HCT116 (cell line): Measurements from ENCODE around the gene POC1B. TPM values are rescaled to one million over a fixed set of nuclear protein-coding genes. Genes with fewer than 3 reads are reported as not detected.

Experiments used
- ATAC-seq: fragments of 200-7000 bp; cut with Tn5 transposase; 2 replicates; pipeline ENCODE4 v1.9.1; 2020; ENCODE audit warnings: mild to moderate bottlenecking, moderate library complexity
- BruUV-seq: library from RNA; stranded (reverse); fragments of 400-500 nt; replicated peaks from 2 replicates; lab custom pipeline; 2021; lab: Mats Ljungman, UMichigan
- CTCF ChIA-PET: fragments of 300-600 bp; sonication (Branson Sonifier 250); formaldehyde crosslinking; loops from one replicate; lab custom pipeline; 2021; ENCODE audit warnings: antibody characterized with exemption; lab: Charles Lee
- POLR2A ChIA-PET: fragments of 300-600, 350-600 bp; sonication (Branson Sonifier 250); formaldehyde crosslinking; loops from one replicate; lab custom pipeline; 2021; ENCODE audit warnings: antibody characterized with exemption; lab: Charles Lee
- RAD21 ChIA-PET, 2 experiments: fragments of 300-600 bp; sonication (Branson Sonifier 250); formaldehyde crosslinking; loops; one replicate each; lab custom pipeline; 2023; ENCODE audit warnings: low total read pairs in 2 of 2; ENCODE audit not compliant: uncharacterized antibody in 2 of 2, unreplicated experiment in 2 of 2, low non-redundant PET in 1 of 2; lab: Charles Lee
- DNase-seq: peaks from one replicate; pipeline ENCODE4 v3.0.0-alpha.2; 2010; ENCODE audit warnings: low read depth, low spot score
- H2AFZ ChIP-seq: fragments of 200-600 bp; shearing (Covaris generic), sonication (generic); 2 replicates; pipeline ENCODE4 v1.6.1; 2017; ENCODE audit warnings: low read depth, mixed run types, mixed read lengths, antibody characterized with exemption, low read length; ENCODE audit not compliant: poor library complexity, severe bottlenecking
- H3K27ac ChIP-seq: 2 replicates; pipeline ENCODE4 v1.5.1; 2012; ENCODE audit warnings: low read depth, low read length
- H3K27me3 ChIP-seq: fragments of 200-600 bp; sonication (generic); 2 replicates; pipeline ENCODE4 v1.6.1; 2016; ENCODE audit warnings: mixed run types, low read length, mixed read lengths; ENCODE audit not compliant: insufficient read depth
- H3K36me3 ChIP-seq, 2 experiments: fragments of 200-500 bp in 1 of 2; fragments of 200-600 bp in 1 of 2; sonication (Bioruptor generic) in 1 of 2; sonication (generic) in 1 of 2; 2 replicates each; pipeline versions ENCODE4 v1.5.1 to v1.6.1; 2014 to 2016; ENCODE audit warnings: low read length in 2 of 2, inconsistent platforms in 1 of 2, mixed read lengths in 1 of 2, mixed run types in 1 of 2; ENCODE audit not compliant: insufficient read depth in 2 of 2, control insufficient read depth in 1 of 2
- H3K4me1 ChIP-seq, 2 experiments: fragments of 200-600 bp in 1 of 2; sonication (generic) in 1 of 2; 2 replicates each; pipeline versions ENCODE4 v1.5.1 to v1.6.1; 2012 to 2017; ENCODE audit warnings: low read length in 2 of 2, inconsistent platforms in 1 of 2, mild to moderate bottlenecking in 1 of 2, mixed read lengths in 1 of 2, mixed run types in 1 of 2, moderate library complexity in 1 of 2; ENCODE audit not compliant: insufficient read depth in 2 of 2, control insufficient read depth in 1 of 2
- H3K4me2 ChIP-seq: fragments of 200-600 bp; sonication (generic); 2 replicates; pipeline ENCODE4 v1.6.1; 2017; ENCODE audit warnings: mixed run types, low read length, mixed read lengths
- H3K4me3 ChIP-seq, 2 experiments: fragments of 200-600 bp in 1 of 2; sonication (generic) in 1 of 2; replicated peaks in 1 of 2; 2 replicates each; pipeline ENCODE4 v1.5.1; 2011 to 2016; ENCODE audit warnings: low read length in 2 of 2, control low read depth in 1 of 2, low read depth in 1 of 2, mild to moderate bottlenecking in 1 of 2, mixed read lengths in 1 of 2, mixed run types in 1 of 2
- H3K79me2 ChIP-seq: fragments of 200-600 bp; sonication (generic); 2 replicates; pipeline ENCODE4 v1.6.1; 2017; ENCODE audit warnings: mild to moderate bottlenecking, mixed run types, low read length, moderate library complexity, mixed read lengths; ENCODE audit not compliant: insufficient read depth
- H3K9ac ChIP-seq: fragments of 200-600 bp; sonication (generic); 2 replicates; pipeline ENCODE4 v1.6.1; 2016; ENCODE audit warnings: low read length, mixed read lengths
- H3K9me2 ChIP-seq: fragments of 200-600 bp; sonication (generic), shearing (Covaris generic); 2 replicates; pipeline ENCODE4 v1.6.1; 2017; ENCODE audit warnings: mixed run types, mild to moderate bottlenecking, moderate library complexity; ENCODE audit not compliant: insufficient read depth
- H3K9me3 ChIP-seq, 2 experiments: fragments of 200-500 bp in 1 of 2; fragments of 200-600 bp in 1 of 2; sonication (Bioruptor generic) in 1 of 2; sonication (generic) in 1 of 2; 2 replicates each; pipeline ENCODE4 v1.6.1; 2014 to 2017; ENCODE audit warnings: low read length in 2 of 2, mixed read lengths in 2 of 2, inconsistent platforms in 1 of 2, low read depth in 1 of 2, mild to moderate bottlenecking in 1 of 2, mixed run types in 1 of 2, moderate library complexity in 1 of 2; ENCODE audit not compliant: control insufficient read depth in 1 of 2, insufficient read depth in 1 of 2
- H4K20me1 ChIP-seq: fragments of 200-600 bp; sonication (generic), shearing (Covaris generic); 2 replicates; pipeline ENCODE4 v1.6.1; 2017; ENCODE audit warnings: mixed run types, mild to moderate bottlenecking, moderate library complexity; ENCODE audit not compliant: insufficient read depth
- ELF1 ChIP-seq: IDR thresholded peaks from 2 replicates; pipeline ENCODE4 v1.6.1; 2012; ENCODE audit warnings: low read depth, borderline replicate concordance
- JUND ChIP-seq: IDR thresholded peaks from 2 replicates; pipeline ENCODE4 v1.6.1; 2012
- POLR2A ChIP-seq: IDR thresholded peaks from 2 replicates; pipeline ENCODE4 v1.7.0; 2011; ENCODE audit warnings: borderline replicate concordance; ENCODE audit not compliant: insufficient read depth, insufficient read length; ENCODE audit errors: extremely low read depth
- SP1 ChIP-seq: IDR thresholded peaks from 2 replicates; pipeline ENCODE4 v1.6.1; 2012; ENCODE audit warnings: low read depth
- ZNF274 ChIP-seq: fragments of 200-500 bp; sonication (Bioruptor generic); IDR thresholded peaks from 2 replicates; pipeline ENCODE4 v1.6.1; 2014; ENCODE audit warnings: mild to moderate bottlenecking, low read depth, low read length, inconsistent platforms
- intact Hi-C: fragments of 100-400 bp; cut with micrococcal nuclease; formaldehyde crosslinking; loops from 2 replicates; pipeline ENCODE4 v1.10.0; 2022
- total RNA-seq: library from RNA; stranded (reverse); gene quantifications from one replicate; pipeline ENCODE4 v1.2.1, GENCODE V29; 2021; ENCODE audit not compliant: unreplicated experiment
- TF ChIP-seq, protein P1 (sequence below): IDR thresholded peaks from 2 replicates; pipeline ENCODE4 v1.6.1; 2012; ENCODE audit warnings: low read depth
- TF ChIP-seq, protein P2 (sequence below): IDR thresholded peaks from 2 replicates; pipeline ENCODE4 v1.6.1; 2012

The POC1B gene
- total RNA-seq, 1 experiment from 2014 or later = 14.3 TPM

DNA sequence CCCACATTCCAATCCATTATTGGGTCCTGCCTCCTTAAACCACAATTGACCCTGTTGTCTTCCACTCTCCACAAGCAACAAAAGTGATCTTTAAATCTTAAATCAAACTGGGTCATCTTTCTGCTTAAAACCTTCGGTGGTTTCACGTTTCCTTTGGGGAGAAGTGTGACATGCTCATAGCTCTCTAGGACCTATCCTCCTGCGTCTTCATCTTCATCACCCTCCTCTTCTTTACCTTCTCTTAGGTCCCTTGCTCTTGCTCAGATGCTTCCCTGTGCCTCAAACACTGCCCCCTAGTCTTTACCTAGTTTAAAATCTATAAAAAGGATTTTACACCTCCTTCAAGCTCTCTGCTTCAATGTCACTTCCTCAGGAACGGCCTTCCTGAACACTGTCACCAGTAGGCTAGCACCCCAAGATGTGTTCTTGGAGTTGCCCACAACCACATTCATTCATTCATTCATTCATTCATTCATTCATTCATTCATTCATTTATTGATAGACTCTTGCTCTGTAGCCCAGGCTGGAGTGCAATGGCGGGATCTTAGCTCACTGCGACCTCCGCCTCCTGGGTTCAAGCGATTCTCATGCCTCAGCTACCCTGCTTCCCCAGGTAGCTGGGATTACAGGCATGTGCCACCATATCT lies 48.1 kb downstream of the POC1B start:
- ChIA-PET CTCF (no interaction called here), POLR2A (no interaction called here)
- TF ChIP-seq ZNF274 = no peak
- TF ChIP-seq ELF1 = no peak
- TF ChIP-seq, protein P1, sequence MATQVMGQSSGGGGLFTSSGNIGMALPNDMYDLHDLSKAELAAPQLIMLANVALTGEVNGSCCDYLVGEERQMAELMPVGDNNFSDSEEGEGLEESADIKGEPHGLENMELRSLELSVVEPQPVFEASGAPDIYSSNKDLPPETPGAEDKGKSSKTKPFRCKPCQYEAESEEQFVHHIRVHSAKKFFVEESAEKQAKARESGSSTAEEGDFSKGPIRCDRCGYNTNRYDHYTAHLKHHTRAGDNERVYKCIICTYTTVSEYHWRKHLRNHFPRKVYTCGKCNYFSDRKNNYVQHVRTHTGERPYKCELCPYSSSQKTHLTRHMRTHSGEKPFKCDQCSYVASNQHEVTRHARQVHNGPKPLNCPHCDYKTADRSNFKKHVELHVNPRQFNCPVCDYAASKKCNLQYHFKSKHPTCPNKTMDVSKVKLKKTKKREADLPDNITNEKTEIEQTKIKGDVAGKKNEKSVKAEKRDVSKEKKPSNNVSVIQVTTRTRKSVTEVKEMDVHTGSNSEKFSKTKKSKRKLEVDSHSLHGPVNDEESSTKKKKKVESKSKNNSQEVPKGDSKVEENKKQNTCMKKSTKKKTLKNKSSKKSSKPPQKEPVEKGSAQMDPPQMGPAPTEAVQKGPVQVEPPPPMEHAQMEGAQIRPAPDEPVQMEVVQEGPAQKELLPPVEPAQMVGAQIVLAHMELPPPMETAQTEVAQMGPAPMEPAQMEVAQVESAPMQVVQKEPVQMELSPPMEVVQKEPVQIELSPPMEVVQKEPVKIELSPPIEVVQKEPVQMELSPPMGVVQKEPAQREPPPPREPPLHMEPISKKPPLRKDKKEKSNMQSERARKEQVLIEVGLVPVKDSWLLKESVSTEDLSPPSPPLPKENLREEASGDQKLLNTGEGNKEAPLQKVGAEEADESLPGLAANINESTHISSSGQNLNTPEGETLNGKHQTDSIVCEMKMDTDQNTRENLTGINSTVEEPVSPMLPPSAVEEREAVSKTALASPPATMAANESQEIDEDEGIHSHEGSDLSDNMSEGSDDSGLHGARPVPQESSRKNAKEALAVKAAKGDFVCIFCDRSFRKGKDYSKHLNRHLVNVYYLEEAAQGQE = no peak
- TF ChIP-seq, protein P2, sequence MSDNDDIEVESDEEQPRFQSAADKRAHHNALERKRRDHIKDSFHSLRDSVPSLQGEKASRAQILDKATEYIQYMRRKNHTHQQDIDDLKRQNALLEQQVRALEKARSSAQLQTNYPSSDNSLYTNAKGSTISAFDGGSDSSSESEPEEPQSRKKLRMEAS = no peak
- TF ChIP-seq JUND = no peak
- TF ChIP-seq POLR2A = no peak
- no peak for TF ChIP-seq SP1

More for the DNA sequence above, 48.1 kb downstream of the POC1B start:
- H2AFZ ChIP-seq = no peak overlapping the region
- no peak for ATAC-seq
- H3K79me2 ChIP-seq = no peaks in the 10 kb centered on the region
- BruUV-seq = no TSS peak
- H4K20me1 ChIP-seq = no peaks in the 10 kb centered on the region
- H3K4me2 ChIP-seq = no peak overlapping the region
- no peak for DNase-seq
- H3K9me2 ChIP-seq = no peaks in the 10 kb centered on the region
- intact Hi-C loops = loop anchor here (10.0 kb wide), 1 partner anchor 1467 kb away; no protein-coding TSS in a partner anchor
- no peaks in the 10 kb centered on the region for H3K27me3 ChIP-seq
- no peak overlapping the region for H3K27ac ChIP-seq
- no peak overlapping the region for H3K9ac ChIP-seq
- RAD21 ChIA-PET = no interaction called here
- no peaks in the 10 kb centered on the region for H3K9me3 ChIP-seq
- H3K4me3 ChIP-seq = no peak overlapping the region
- no peaks in the 10 kb centered on the region for H3K36me3 ChIP-seq
- H3K4me1 ChIP-seq = no peaks in the 10 kb centered on the region; a peak in 1 of 4 replicates
